Measurements from ENCODE around the gene MICAL3. TPM values are rescaled to one million over a fixed set of nuclear protein-coding genes. Genes with fewer than 3 reads are reported as not detected.
A peak's percentile ranks its signal among the peaks of the same experiment; 100 is the strongest.
"Not testable (repeated sequence)": the region's sequence is repeated elsewhere in the genome, so short reads cannot be mapped to it uniquely, and the experiment has no call there.

MICAL3 gene
- total and polyA plus RNA-seq, 5 experiments from 2014 or later: 0.90 to 27.3 (median 1.3) TPM

DNA sequence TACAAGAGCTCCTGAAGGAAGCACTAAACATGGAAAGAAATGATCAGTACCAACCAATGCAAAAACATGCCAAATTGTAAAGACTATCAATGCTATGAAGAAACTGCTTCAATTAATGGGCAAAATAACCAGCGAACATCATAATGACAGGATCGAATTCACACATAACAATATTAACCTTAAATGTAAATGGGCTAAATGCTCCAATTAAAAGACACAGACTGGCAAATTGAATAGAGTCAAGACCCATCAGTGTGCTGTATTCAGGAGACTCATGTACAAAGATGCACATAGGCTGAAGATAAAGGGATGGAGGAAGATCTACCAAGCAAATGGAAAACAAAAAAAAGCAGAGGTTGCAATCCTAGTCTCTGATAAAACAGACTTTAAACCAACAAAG lies 91.9 kb downstream of the MICAL3 start:
- H3K27me3 Mint-ChIP-seq, DNase-seq, H3K36me3 Mint-ChIP-seq, H3K4me3 Mint-ChIP-seq, ATAC-seq, H3K27ac Mint-ChIP-seq, POLR2A ChIA-PET, H3K9me3 Mint-ChIP-seq: not testable (repeated sequence)
- H3K4me1 Mint-ChIP-seq: peaks cover 13 to 56% (median 20%) of the 10 kb centered on the region in 4 donors

DNA sequence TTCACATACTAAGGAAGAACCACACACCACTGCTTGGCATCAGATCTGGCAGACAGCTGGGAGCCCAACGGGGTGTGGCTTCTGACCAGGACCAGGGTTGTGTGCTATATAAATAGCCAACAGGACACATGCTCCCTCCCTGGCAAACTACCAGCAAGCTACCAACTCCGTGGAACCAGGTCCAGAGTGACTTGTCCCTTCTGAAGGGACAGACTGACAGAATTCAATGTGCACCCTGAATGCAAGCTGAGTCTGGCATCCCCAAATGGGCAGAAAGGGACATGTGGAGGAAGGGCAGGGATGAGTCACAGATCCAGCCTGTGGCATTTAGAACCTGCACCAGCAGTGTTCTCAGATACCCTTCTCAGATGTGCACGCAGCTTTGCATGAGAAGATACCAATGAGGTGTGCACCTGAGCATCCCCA lies 92.9 kb downstream of the MICAL3 start:
- no peak for ATAC-seq
- no peak for DNase-seq
- Mint-ChIP-seq H3K4me1 (peaks cover 14 to 59% (median 22%) of the 10 kb centered on the region in 4 donors), H3K9me3 (no peaks in the 10 kb centered on the region), H3K27ac (no peak overlapping the region), H3K27me3 (peaks cover 0 to 2% (median 0%) of the 10 kb centered on the region in 5 donors), H3K36me3 (no peaks in the 10 kb centered on the region), H3K4me3 (no peak overlapping the region)
- POLR2A ChIA-PET: interaction anchor here (1.1 kb wide), 1 partner anchor 146 kb away, joined by 3 read pairs; the partner anchor contains the start of gene PEX26

DNA sequence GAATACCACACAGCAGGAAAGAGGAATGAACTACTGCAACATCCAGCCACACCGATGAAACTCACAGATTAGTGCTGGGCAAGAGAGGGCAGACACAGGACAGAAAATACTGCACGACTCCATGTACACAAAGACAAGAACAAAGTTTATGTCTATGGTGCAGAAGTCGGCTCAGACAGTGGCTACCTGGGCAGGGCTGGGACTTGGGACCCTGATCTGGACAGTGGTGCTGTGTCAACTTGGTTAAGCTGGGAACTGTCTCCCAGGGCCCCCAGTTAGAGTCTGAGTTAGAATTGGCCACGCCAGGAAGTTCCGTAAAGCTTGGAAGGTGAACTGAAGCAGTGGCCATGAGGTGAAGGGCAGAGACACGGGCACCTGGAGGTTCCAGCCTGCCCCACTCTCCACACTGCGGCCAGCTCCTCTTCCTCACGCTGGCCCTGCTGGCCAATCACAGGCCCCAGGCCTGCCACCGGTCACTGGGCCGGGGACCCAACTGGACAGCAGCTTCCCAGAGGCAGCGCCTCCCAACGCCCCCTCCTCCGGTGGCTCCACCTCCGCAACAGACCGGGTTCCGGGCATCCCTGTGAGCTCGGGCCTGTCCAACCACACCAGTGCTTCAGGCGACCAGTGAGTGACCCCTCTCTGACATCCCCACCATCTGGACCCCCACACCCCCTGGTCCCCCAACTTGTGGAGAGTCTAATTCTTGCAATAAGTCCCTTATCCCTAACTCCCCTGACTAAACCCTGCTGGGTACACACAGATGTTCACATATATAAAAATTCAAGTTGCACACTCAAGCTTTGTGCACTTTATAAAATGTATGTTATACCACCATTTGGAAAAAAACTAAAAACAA lies 93.7 kb downstream of the MICAL3 start:
- no peaks in the 10 kb centered on the region for H3K36me3 Mint-ChIP-seq
- H3K27ac Mint-ChIP-seq: no peak overlapping the region
- no peaks in the 10 kb centered on the region for H3K9me3 Mint-ChIP-seq
- DNase-seq (no peak), ATAC-seq (no peak)
- peaks cover 14 to 58% (median 23%) of the 10 kb centered on the region in 4 donors for H3K4me1 Mint-ChIP-seq
- H3K4me3 Mint-ChIP-seq: no peak overlapping the region
- POLR2A ChIA-PET: interaction anchor here (1.1 kb wide), 1 partner anchor 147 kb away, joined by 3 read pairs; the partner anchor contains the start of gene PEX26
- H3K27me3 Mint-ChIP-seq: no peaks in the 10 kb centered on the region

DNA sequence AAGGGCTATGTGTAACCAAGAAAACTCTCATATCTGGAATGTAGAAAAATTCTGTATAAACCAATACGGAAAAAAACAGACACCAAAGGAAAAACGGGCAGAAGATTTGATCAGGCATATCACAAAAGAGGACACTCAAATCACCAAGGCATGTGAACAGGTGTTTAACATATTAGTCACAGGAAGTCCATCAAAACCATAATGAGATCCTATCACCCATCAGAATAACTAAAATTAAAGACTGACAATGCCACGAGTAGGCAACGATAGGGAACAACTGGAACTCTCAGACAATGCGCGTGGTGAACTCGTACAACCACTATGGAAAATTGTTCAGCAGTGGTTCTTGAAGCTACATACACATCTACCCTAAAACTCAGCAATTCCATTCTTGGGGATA lies 94.5 kb downstream of the MICAL3 start:
- POLR2A ChIA-PET: no interaction called here
- Mint-ChIP-seq H3K27me3 (no peaks in the 10 kb centered on the region), H3K9me3 (no peaks in the 10 kb centered on the region), H3K4me1 (peaks cover 14 to 55% (median 23%) of the 10 kb centered on the region in 4 donors), H3K36me3 (no peaks in the 10 kb centered on the region), H3K27ac (no peak overlapping the region), H3K4me3 (no peak overlapping the region)
- no peak for ATAC-seq
- no peak for DNase-seq

DNA sequence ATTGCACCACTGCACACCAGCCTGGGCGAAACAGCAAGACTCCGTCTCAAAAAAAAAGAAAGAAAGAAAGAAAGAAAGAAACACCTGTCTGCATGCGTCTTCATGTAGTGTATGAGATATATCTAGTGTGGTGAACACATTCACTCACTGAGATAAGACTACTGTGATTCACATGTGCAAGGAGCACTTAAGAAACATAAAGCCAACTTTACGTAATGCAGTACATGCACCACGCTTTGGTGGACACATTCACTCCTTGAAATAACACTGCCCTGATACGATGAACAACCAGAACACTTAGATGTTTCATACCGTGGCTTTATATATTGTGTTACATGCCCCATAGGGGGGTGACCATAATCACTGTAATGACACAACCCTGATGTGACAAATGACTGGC lies 96.0 kb downstream of the MICAL3 start:
- Mint-ChIP-seq H3K27ac (no peak overlapping the region), H3K4me3 (no peak overlapping the region), H3K27me3 (no peaks in the 10 kb centered on the region), H3K36me3 (no peaks in the 10 kb centered on the region), H3K4me1 (peaks cover 13 to 49% (median 16%) of the 10 kb centered on the region in 4 donors), H3K9me3 (no peaks in the 10 kb centered on the region)
- POLR2A ChIA-PET: interaction anchor here (0.7 kb wide), 2 partner anchors 28 to 513 kb away, joined by 3 read pairs; no protein-coding TSS in a partner anchor
- DNase-seq (no peak), ATAC-seq (no peak)

DNA sequence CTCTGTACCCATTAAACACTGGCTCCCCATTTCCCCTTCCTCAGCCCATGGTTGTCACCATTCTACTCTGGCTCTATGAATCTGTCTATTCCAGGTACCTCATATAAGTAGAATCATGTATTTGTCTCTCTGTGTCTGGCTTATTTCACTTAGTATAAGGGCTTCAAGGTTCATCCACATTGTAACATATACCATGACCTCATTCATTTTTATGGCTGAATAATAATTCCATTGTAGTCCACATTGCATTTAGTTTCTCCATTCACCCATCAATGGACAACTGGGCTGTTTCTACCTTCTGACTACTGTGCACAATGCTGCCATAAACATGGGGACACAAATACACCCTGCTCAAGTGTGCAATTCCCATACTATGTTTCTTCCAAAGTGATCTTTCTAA lies 97.3 kb downstream of the MICAL3 start:
- Mint-ChIP-seq H3K4me1 (peaks cover 9 to 49% (median 13%) of the 10 kb centered on the region in 4 donors), H3K36me3 (no peaks in the 10 kb centered on the region), H3K27me3 (no peaks in the 10 kb centered on the region), H3K9me3 (no peaks in the 10 kb centered on the region), H3K27ac (peak overlapping the region in 1 of 10 donors; percentile 58), H3K4me3 (no peak overlapping the region)
- DNase-seq (no peak), ATAC-seq (no peak)
- POLR2A ChIA-PET: no interaction called here

DNA sequence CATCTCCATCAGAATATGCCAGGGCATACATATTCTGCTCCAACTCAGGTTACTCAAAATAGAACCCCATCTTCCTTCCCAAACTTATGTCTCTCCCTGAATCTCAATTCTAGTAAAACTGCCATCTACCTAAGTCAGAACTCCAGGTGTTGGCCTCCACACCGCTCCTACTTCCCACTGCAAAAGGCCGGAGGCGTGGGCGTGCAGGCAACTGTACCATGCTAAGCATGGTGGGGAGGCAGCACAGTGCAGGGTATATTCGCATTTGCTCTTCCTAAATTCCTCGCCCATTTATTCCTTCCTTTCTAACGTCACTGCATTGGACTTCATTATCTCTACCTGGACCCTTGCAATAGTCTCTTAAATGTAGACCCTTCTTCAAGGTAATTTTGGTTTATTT lies 97.8 kb downstream of the MICAL3 start:
- Mint-ChIP-seq H3K4me3 (no peak overlapping the region), H3K27ac (no peak overlapping the region), H3K36me3 (no peaks in the 10 kb centered on the region), H3K4me1 (peaks cover 7 to 47% (median 16%) of the 10 kb centered on the region in 4 donors), H3K9me3 (no peaks in the 10 kb centered on the region), H3K27me3 (no peaks in the 10 kb centered on the region)
- POLR2A ChIA-PET: no interaction called here
- no peak for ATAC-seq
- DNase-seq: no peak

DNA sequence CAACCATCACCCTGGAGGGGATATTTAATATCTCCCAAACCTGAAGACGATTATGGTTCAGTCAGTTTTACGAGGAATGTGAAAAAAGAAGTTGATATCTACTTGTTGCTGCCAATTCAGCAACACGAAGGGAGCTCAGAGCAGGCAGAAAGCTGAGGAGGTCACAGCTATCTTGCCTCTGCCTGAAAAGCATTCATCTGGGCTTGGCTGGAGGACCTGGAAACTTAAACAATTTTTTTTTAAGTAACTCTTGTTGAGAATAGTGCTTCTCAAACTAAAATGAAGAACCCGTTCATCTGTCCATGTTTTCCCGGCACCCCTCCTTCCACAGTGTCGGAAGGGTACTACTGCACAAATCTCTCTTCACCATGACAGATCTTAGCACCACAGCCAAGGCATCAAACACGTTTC lies 98.9 kb downstream of the MICAL3 start:
- H3K27ac Mint-ChIP-seq: no peak overlapping the region
- no peak overlapping the region for H3K4me3 Mint-ChIP-seq
- H3K27me3 Mint-ChIP-seq: no peaks in the 10 kb centered on the region
- DNase-seq: no peak
- ATAC-seq: no peak
- H3K36me3 Mint-ChIP-seq: no peaks in the 10 kb centered on the region
- peaks cover 17 to 51% (median 22%) of the 10 kb centered on the region in 4 donors for H3K4me1 Mint-ChIP-seq
- no peaks in the 10 kb centered on the region for H3K9me3 Mint-ChIP-seq
- POLR2A ChIA-PET: no interaction called here

DNA sequence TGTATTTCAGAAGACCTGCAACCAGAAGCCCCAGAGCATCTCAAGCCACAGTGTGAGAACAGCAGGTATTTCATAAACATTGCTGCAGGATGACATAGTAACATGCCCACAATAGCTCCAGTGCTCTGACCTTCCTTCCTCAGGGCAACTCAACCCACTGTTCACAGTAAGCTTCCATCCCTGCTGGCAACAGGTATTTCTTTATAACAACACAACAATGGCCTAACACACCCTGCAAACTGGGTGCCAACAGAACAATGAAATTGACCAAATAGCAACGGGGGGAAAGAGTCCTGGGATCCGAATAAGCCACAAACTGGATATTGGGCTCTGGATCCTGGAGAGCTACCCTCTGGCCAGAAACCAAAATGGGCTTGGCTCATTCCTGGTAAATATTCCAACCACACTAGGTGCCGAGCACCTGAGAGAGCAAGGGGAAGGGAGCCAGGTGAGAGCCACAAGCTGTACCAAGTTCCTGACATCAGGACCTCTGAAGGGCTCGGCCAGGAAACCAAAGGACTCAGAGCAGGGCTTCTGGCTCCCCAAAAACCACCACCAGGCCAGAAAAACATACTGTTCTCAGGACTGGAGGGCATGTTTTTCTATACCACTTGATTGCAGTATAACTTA lies 99.5 kb downstream of the MICAL3 start:
- DNase-seq: no peak
- POLR2A ChIA-PET: no interaction called here
- no peaks in the 10 kb centered on the region for H3K36me3 Mint-ChIP-seq
- H3K27me3 Mint-ChIP-seq: no peaks in the 10 kb centered on the region
- ATAC-seq: no peak
- H3K4me1 Mint-ChIP-seq: peaks cover 18 to 53% (median 26%) of the 10 kb centered on the region in 4 donors
- H3K4me3 Mint-ChIP-seq: no peak overlapping the region
- no peaks in the 10 kb centered on the region for H3K9me3 Mint-ChIP-seq
- no peak overlapping the region for H3K27ac Mint-ChIP-seq

DNA sequence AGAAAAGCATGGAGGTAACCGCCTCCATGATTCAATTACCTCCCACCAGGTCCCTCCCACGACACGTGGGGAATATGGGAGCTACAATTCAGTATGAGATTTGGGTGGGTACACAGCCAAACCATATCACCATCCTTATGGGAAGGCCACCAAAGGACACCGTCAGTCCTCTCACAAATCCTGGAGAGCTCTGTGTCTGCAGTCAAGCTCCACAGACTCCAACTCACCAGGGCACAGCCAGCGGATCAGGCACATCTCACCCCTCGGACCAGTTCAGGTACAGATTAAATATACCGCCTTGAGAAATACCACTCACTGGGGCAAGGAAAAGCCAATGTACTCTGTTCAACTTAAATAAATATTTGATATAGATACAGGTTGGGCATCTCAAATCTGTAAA lies 100.3 kb downstream of the MICAL3 start:
- no peaks in the 10 kb centered on the region for H3K27me3 Mint-ChIP-seq
- H3K9me3 Mint-ChIP-seq: no peaks in the 10 kb centered on the region
- ATAC-seq (no peak), DNase-seq (no peak)
- no peak overlapping the region for H3K4me3 Mint-ChIP-seq
- H3K4me1 Mint-ChIP-seq: peaks cover 18 to 56% (median 28%) of the 10 kb centered on the region in 4 donors
- POLR2A ChIA-PET: no interaction called here
- H3K36me3 Mint-ChIP-seq: no peaks in the 10 kb centered on the region
- H3K27ac Mint-ChIP-seq: no peak overlapping the region

DNA sequence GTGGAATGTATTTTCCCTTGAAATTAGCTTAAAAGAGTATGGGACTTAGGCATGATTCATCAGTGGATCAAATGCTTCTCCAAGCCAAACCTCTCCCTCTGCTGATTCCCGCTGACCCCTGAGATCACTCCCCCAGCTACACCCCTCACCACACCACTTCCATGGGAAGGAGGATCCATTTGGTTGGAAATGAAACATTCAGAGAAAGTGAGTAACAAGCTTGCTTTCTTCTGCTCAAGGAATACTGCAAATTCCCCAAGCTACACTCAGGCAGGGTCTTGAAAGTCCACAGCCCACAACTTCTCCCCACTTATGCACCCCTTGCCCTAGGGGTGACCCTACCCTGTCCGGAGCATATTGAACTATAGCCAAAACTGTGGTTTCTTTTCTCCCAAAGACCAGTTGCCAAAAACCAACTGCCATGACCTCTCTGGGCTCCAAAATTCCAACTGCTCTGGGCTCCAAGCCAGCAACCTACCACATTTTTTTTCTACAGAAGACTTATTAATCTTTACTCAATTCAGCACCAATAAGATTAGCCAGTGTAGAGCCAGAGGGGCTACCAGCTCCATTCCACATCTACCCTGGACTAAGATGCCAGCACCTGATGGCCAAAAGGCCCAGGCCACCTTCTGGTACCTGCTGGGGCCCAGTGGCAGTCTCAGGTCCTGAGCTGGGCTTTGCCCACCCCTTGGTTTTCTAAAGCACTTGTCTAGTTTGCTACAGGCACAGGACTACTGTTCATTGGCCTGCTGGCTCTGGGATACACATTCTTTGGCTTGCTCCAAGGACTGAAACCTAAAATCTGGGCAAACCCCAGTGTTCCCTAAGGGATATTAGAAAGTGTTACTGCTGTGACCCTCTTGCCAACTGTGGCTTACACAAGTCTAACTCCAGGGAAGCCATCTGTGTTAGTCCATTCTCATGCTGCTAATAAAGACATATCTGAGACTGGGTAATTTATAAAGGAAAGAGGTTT lies 101.1 kb downstream of the MICAL3 start:
- DNase-seq (peak in 1 of 10 donors; percentile 21), ATAC-seq (no peak)
- Mint-ChIP-seq H3K36me3 (no peaks in the 10 kb centered on the region), H3K4me1 (peaks cover 18 to 56% (median 27%) of the 10 kb centered on the region in 4 donors), H3K27me3 (no peaks in the 10 kb centered on the region), H3K9me3 (no peaks in the 10 kb centered on the region), H3K27ac (no peak overlapping the region), H3K4me3 (no peak overlapping the region)
- POLR2A ChIA-PET: no interaction called here
